ENCODE measurements around the gene VIPR2.
"Not testable (repeated sequence)": the region's sequence is repeated elsewhere in the genome, so short reads cannot be mapped to it uniquely, and the experiment has no call there.

VIPR2 gene

DNA sequence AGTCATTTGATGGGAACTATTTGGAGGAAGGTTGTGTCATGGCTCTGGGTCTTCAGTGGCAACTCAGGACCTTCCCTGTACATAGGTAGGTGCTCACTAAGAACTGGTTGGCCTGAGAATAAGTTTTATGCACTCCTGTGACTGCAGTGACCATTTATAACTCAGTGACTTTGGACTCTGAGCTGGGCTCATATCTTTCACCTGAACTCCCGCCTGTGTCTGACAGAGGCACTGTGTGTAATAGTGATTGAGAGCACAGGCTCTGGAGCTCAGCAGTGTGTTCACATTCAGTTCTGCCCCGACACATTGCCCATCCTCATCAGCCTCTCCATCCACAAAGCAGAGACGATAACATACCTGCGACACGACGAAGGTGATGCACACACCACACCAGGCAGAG is 34.6 kb upstream of the VIPR2 start:
- H3K9me3 ChIP-seq (ENCODE audit: insufficient read depth, low read length, severe bottlenecking): peaks cover 38% of the 10 kb centered on the region
- H2AFZ ChIP-seq (ENCODE audit: low read depth, low read length): no peak overlapping the region
- no peak overlapping the region for H3K27ac ChIP-seq (ENCODE audit: low read length)
- DNase-seq (no peak), ATAC-seq (ENCODE audit: insufficient read depth, low read depth) (no peak)
- no peaks in the 10 kb centered on the region for H4K20me1 ChIP-seq (ENCODE audit: insufficient read depth, low read length)
- no peak overlapping the region for H3K4me3 ChIP-seq (ENCODE audit: low read depth in 1 of 2, low read length in 2 of 2)
- no peak for TF ChIP-seq EZH2 (IDR thresholded peaks at IDR 0.05; ENCODE audit: borderline replicate concordance, low read depth, low read length, severe bottlenecking)
- TF ChIP-seq, protein P1, sequence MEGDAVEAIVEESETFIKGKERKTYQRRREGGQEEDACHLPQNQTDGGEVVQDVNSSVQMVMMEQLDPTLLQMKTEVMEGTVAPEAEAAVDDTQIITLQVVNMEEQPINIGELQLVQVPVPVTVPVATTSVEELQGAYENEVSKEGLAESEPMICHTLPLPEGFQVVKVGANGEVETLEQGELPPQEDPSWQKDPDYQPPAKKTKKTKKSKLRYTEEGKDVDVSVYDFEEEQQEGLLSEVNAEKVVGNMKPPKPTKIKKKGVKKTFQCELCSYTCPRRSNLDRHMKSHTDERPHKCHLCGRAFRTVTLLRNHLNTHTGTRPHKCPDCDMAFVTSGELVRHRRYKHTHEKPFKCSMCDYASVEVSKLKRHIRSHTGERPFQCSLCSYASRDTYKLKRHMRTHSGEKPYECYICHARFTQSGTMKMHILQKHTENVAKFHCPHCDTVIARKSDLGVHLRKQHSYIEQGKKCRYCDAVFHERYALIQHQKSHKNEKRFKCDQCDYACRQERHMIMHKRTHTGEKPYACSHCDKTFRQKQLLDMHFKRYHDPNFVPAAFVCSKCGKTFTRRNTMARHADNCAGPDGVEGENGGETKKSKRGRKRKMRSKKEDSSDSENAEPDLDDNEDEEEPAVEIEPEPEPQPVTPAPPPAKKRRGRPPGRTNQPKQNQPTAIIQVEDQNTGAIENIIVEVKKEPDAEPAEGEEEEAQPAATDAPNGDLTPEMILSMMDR (IDR thresholded peaks at IDR 0.05; ENCODE audit: borderline replicate concordance, extremely low read depth, low read length, poor library complexity, severe bottlenecking): no peak
- H3K36me3 ChIP-seq (ENCODE audit: insufficient read depth, low read length): no peaks in the 10 kb centered on the region
- 0 out of 2 replicates have a peak, but pooled peaks cover 4% of the 10 kb centered on the region for H3K4me1 ChIP-seq (ENCODE audit: insufficient read depth, low read length)
- H3K4me2 ChIP-seq (ENCODE audit: insufficient read depth, low read length): no peak overlapping the region
- no peak overlapping the region for H3K9ac ChIP-seq (ENCODE audit: low read depth, low read length)
- no peaks in the 10 kb centered on the region for H3K79me2 ChIP-seq (ENCODE audit: insufficient read depth, low read length)
- H3K27me3 ChIP-seq (ENCODE audit: insufficient read depth, low read length, poor library complexity): no peaks in the 10 kb centered on the region

DNA sequence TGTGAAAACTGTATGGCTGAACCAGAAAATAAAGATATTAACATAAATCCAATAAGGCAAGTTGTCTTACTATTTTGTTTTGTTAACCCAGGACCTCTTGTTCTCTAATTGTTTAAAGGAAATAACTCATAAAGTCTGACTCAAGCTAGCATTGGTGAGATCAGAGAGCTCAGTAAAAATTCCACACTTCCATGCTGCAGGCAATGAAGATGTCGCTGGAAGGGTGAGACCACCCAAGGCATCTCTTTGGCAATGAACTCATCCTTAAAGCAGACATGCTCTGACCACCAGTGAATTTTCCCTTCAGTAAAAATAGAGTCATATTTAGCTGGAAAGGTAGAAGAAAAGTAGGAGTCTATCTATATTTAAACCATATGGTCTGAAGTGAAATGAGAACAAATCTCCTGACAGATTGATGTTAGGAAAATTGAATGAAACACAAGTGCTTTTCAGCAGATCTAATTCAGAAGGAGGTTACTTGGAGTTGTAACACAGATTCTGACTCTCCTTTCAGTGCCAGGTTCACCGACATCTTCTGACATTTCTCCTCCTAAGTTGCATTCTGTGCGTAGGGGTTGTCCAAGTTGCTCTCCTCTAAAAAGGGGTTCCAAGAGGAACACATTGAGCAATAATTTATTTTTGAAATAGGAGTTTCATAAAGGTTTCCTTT is 32.8 kb upstream of the VIPR2 start:
- H3K79me2 ChIP-seq (ENCODE audit: insufficient read depth, low read length): no peaks in the 10 kb centered on the region
- no peak overlapping the region for H3K4me3 ChIP-seq (ENCODE audit: low read depth in 1 of 2, low read length in 2 of 2)
- peaks cover 53% of the 10 kb centered on the region for H3K9me3 ChIP-seq (ENCODE audit: insufficient read depth, low read length, severe bottlenecking)
- DNase-seq (no peak), ATAC-seq (ENCODE audit: insufficient read depth, low read depth) (no peak)
- H2AFZ ChIP-seq (ENCODE audit: low read depth, low read length): no peak overlapping the region
- TF ChIP-seq EZH2 (IDR thresholded peaks at IDR 0.05; ENCODE audit: borderline replicate concordance, low read depth, low read length, severe bottlenecking): no peak
- TF ChIP-seq, protein P1 (IDR thresholded peaks at IDR 0.05; ENCODE audit: borderline replicate concordance, extremely low read depth, low read length, poor library complexity, severe bottlenecking): no peak
- no peaks in the 10 kb centered on the region for H3K36me3 ChIP-seq (ENCODE audit: insufficient read depth, low read length)
- H3K4me2 ChIP-seq (ENCODE audit: insufficient read depth, low read length): no peak overlapping the region
- H4K20me1 ChIP-seq (ENCODE audit: insufficient read depth, low read length): no peaks in the 10 kb centered on the region
- no peak overlapping the region for H3K9ac ChIP-seq (ENCODE audit: low read depth, low read length)
- no peaks in the 10 kb centered on the region for H3K27me3 ChIP-seq (ENCODE audit: insufficient read depth, low read length, poor library complexity)
- H3K27ac ChIP-seq (ENCODE audit: low read length): no peak overlapping the region
- H3K4me1 ChIP-seq (ENCODE audit: insufficient read depth, low read length): 0 out of 2 replicates have a peak, but pooled peaks cover 4% of the 10 kb centered on the region

DNA sequence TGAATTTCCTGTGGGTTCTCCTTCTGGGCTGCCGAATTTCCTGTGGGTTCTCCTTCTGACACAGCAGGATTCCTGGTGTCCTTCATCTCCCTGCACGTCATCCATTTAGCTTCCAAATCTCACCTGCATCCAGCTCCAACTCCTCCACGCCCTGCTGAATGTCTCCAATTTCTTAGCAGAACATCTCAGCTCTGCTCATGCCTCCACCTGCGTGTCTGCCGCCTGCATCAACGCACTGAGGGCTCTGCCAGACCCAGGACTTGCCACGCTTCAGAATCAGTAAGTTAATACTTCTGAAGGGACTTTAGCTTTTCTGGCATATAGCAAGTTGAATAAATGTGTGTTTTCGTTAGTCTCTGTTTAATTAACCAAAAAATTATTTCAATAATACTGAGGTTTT is 31.1 kb upstream of the VIPR2 start:
- no peak overlapping the region; the same call in 1 of the 2 replicates for H3K9ac ChIP-seq (ENCODE audit: low read depth, low read length)
- H3K4me3 ChIP-seq (ENCODE audit: low read depth in 1 of 2, low read length in 2 of 2): peak overlapping the region in 1 of 2 experiments; percentile 34; a peak in 1 of 4 replicates
- no peak for TF ChIP-seq EZH2 (IDR thresholded peaks at IDR 0.05; ENCODE audit: borderline replicate concordance, low read depth, low read length, severe bottlenecking)
- TF ChIP-seq, protein P1 (IDR thresholded peaks at IDR 0.05; ENCODE audit: borderline replicate concordance, extremely low read depth, low read length, poor library complexity, severe bottlenecking): no peak
- no peak for ATAC-seq (ENCODE audit: insufficient read depth, low read depth)
- 0 out of 2 replicates have a peak, but pooled peaks cover 4% of the 10 kb centered on the region for H3K4me1 ChIP-seq (ENCODE audit: insufficient read depth, low read length)
- H4K20me1 ChIP-seq (ENCODE audit: insufficient read depth, low read length): no peaks in the 10 kb centered on the region
- peak overlapping the region; percentile 83 for H3K27ac ChIP-seq (ENCODE audit: low read length)
- H2AFZ ChIP-seq (ENCODE audit: low read depth, low read length): no peak overlapping the region
- no peak overlapping the region for H3K4me2 ChIP-seq (ENCODE audit: insufficient read depth, low read length)
- peaks cover 54% of the 10 kb centered on the region for H3K9me3 ChIP-seq (ENCODE audit: insufficient read depth, low read length, severe bottlenecking)
- no peaks in the 10 kb centered on the region for H3K36me3 ChIP-seq (ENCODE audit: insufficient read depth, low read length)
- no peaks in the 10 kb centered on the region for H3K27me3 ChIP-seq (ENCODE audit: insufficient read depth, low read length, poor library complexity)
- no peaks in the 10 kb centered on the region for H3K79me2 ChIP-seq (ENCODE audit: insufficient read depth, low read length)
- no peak for DNase-seq

DNA sequence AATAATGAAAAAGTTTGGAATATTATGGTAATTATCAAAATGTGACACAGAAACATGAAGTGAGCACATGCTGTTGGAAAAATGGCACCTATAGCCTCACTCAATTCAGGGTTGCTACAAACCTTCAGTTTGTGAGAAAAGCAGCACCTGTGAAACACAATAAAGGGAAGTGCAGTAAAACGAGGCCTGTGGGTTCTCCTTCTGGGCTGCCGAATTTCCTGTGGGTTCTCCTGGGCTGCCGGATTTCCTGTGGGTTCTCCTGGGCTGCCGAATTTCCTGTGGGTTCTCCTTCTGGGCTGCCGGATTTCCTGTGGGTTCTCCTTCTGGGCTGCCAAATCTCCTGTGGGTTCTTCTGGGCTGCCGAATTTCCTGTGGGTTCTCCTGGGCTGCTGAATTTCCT is 30.4 kb upstream of the VIPR2 start:
- not testable (repeated sequence) for H3K4me1 ChIP-seq (ENCODE audit: insufficient read depth, low read length); H2AFZ ChIP-seq (ENCODE audit: low read depth, low read length); H3K9ac ChIP-seq (ENCODE audit: low read depth, low read length); H3K27me3 ChIP-seq (ENCODE audit: insufficient read depth, low read length, poor library complexity); H4K20me1 ChIP-seq (ENCODE audit: insufficient read depth, low read length); H3K36me3 ChIP-seq (ENCODE audit: insufficient read depth, low read length); H3K79me2 ChIP-seq (ENCODE audit: insufficient read depth, low read length); H3K4me2 ChIP-seq (ENCODE audit: insufficient read depth, low read length); H3K4me3 ChIP-seq (ENCODE audit: low read depth in 1 of 2, low read length in 2 of 2)
- DNase-seq (peak; percentile 53), ATAC-seq (ENCODE audit: insufficient read depth, low read depth) (peak; percentile 57; the same call in 1 of the 3 replicates)
- Histone ChIP-seq H3K27ac (ENCODE audit: low read length) (peak overlapping the region; percentile 74), H3K9me3 (ENCODE audit: insufficient read depth, low read length, severe bottlenecking) (peaks cover 55% of the 10 kb centered on the region)
